ENCODE results near the gene TLR8. TPM values are rescaled to one million over a fixed set of nuclear protein-coding genes. Genes with fewer than 3 reads are reported as not detected.

The TLR8 gene
- total RNA-seq, 4 donors from 2014 or later = 0.22 to 3.1 (median 1.9) TPM; not detected in 1

DNA sequence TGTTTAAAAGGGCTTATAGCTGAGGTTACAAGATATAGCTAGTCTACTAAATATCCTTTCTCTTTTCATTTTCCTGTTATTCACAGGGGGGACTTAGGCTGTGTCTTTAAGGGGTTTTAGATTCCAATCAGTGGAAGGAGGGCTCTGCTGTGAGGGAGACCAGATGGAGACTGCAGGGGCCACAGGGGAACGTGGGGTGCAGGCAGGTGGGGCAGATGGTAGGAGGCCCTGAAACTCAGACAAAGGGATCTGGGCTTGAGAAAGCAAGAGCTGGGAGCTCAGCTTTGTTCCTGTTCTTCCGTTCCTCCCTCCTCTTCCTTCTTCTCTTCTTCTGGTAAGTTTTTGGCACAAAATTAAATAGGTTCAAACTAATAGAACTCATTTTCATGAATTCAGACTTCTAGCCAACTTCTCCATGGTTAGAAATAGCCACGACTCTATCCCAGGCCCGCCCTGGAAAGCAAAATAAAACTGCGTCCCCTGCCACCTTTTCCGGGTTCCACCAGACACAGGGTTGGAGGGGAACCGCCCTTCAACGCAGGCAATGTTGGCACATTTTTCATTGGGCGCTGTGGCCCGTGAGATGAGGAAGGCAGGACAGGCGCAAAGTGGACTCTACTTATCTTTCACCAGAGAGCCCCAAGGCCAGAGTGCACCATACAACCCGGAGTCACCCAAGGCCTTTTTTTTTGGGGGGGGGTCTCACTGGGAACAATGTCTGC, 65.0 kb downstream of the TLR8 start:
- H3K4me1 ChIP-seq = peaks cover 0 to 19% (median 2%) of the 10 kb centered on the region in 3 donors
- no peak for DNase-seq
- WGBS, 2 donors = 56 to 74% methylated on average over 4 to 12 of the region's 12 CpGs
- no peak for TF ChIP-seq POLR2A (IDR thresholded peaks at IDR 0.05)
- TF ChIP-seq, protein P1, sequence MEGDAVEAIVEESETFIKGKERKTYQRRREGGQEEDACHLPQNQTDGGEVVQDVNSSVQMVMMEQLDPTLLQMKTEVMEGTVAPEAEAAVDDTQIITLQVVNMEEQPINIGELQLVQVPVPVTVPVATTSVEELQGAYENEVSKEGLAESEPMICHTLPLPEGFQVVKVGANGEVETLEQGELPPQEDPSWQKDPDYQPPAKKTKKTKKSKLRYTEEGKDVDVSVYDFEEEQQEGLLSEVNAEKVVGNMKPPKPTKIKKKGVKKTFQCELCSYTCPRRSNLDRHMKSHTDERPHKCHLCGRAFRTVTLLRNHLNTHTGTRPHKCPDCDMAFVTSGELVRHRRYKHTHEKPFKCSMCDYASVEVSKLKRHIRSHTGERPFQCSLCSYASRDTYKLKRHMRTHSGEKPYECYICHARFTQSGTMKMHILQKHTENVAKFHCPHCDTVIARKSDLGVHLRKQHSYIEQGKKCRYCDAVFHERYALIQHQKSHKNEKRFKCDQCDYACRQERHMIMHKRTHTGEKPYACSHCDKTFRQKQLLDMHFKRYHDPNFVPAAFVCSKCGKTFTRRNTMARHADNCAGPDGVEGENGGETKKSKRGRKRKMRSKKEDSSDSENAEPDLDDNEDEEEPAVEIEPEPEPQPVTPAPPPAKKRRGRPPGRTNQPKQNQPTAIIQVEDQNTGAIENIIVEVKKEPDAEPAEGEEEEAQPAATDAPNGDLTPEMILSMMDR (IDR thresholded peaks at IDR 0.05) = no peak
- H3K9me3 ChIP-seq = no peaks in the 10 kb centered on the region
- peak overlapping the region in 1 of 4 donors; percentile 6 for H3K4me3 ChIP-seq
- peak overlapping the region; percentile 58 to 94 (median 85) for H3K27ac ChIP-seq
- no peaks in the 10 kb centered on the region for H3K36me3 ChIP-seq
- intact Hi-C loops (cut with DNase I) = no loop called here
- peaks cover 0 to 7% (median 0%) of the 10 kb centered on the region in 4 donors for H3K27me3 ChIP-seq

DNA sequence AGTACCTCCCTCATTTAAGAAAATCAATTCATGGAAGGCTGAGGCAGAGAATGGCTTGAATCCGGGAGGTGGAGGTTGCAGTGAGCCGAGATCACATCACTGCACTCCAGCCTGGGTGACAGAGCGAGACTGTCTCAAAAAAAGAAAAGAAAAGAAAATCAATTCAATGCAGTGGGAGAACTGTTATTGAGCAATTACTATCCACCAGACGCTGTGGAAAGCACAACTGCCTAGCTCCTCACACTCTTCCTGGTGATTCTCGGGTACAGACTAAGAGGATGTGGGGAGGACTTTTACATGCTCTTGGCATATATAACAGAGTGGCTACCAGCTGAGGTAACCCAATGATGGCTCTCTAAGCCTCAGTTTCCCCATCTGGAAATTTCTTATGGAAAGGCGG, 65.8 kb downstream of the TLR8 start:
- Histone ChIP-seq H3K4me3 (peak overlapping the region in 1 of 4 donors; percentile 7), H3K27ac (peak overlapping the region; percentile 42 to 94 (median 85)), H3K4me1 (peaks cover 0 to 19% (median 2%) of the 10 kb centered on the region in 3 donors), H3K36me3 (no peaks in the 10 kb centered on the region), H3K27me3 (peaks cover 0 to 7% (median 0%) of the 10 kb centered on the region in 4 donors), H3K9me3 (no peaks in the 10 kb centered on the region)
- DNase-seq = no peak
- TF ChIP-seq, protein P1 (IDR thresholded peaks at IDR 0.05) = no peak
- no peak for TF ChIP-seq POLR2A (IDR thresholded peaks at IDR 0.05)
- WGBS, 2 donors = 73 to 87% methylated on average over 6 of the region's 6 CpGs
- intact Hi-C loops (cut with DNase I) = no loop called here

Other genes starting within 250 kb of the TLR8 start
- gene PRPS2, start 115.2 kb upstream of the TLR8 start, total RNA-seq = 10 to 100 TPM; 19.4 to 43.2 (median 25.3) TPM
- 1 to 10 TPM in 1 of 4 donors, under 1 TPM in 2, not detected in 1; 0.49 to 1.8 (median 0.95) TPM for gene TLR7, start 39.5 kb upstream of the TLR8 start, total RNA-seq
- gene TMSB4X, start 68.5 kb downstream of the TLR8 start, total RNA-seq = 1,000 to 10,000 TPM in 2 of 4 donors, 100 to 1,000 TPM in 2; 435 to 1,751 (median 1,260) TPM
- not detected for gene FAM9C, start 138.0 kb downstream of the TLR8 start, total RNA-seq